Keratinocyte (primary cell): Measurements from ENCODE around the gene TTN. TPM values are rescaled to one million over a fixed set of nuclear protein-coding genes. Genes with fewer than 3 reads are reported as not detected.

Experiments
- DNase-seq: peaks from one replicate; pipeline ENCODE4 v3.0.0-alpha.2; 2011; ENCODE audit warnings: low read depth, missing footprints, low spot score
- FAIRE-seq: peaks from 2 replicates; lab custom pipeline; 2011; peaks lifted over from hg19 to GRCh38; lab: Jason Lieb, UNC
- H2AFZ ChIP-seq: 2 replicates; pipeline ENCODE4 v1.6.0; 2012; ENCODE audit warnings: low read length, control low read depth, inconsistent platforms; ENCODE audit not compliant: control insufficient read depth
- H3K27ac ChIP-seq: 2 replicates; pipeline ENCODE4 v1.5.1; 2011; ENCODE audit warnings: low read length; ENCODE audit not compliant: control insufficient read depth, insufficient read depth
- H3K27me3 ChIP-seq: 3 replicates; pipeline ENCODE4 v1.6.0; 2011; ENCODE audit warnings: low read length; ENCODE audit not compliant: control insufficient read depth, insufficient read depth; ENCODE audit errors: extremely low read depth
- H3K36me3 ChIP-seq, 2 experiments: 2 replicates in 1 of 2; 3 replicates in 1 of 2; pipeline ENCODE4 v1.5.1; 2011; ENCODE audit warnings: low read length in 2 of 2, mild to moderate bottlenecking in 1 of 2; ENCODE audit not compliant: control insufficient read depth in 2 of 2, insufficient read depth in 2 of 2; ENCODE audit errors: extremely low read depth in 1 of 2
- H3K4me1 ChIP-seq: 3 replicates; pipeline ENCODE4 v1.5.1; 2011; ENCODE audit warnings: low read length; ENCODE audit not compliant: control insufficient read depth, insufficient read depth; ENCODE audit errors: extremely low read depth
- H3K4me2 ChIP-seq: 3 replicates; pipeline ENCODE4 v1.6.0; 2011; ENCODE audit warnings: low read depth, low read length; ENCODE audit not compliant: control insufficient read depth, insufficient read depth; ENCODE audit errors: extremely low read depth
- H3K4me3 ChIP-seq, 3 experiments: fragments of 200-600 bp in 1 of 3; sonication (generic) in 1 of 3; 2 replicates in 2 of 3; 3 replicates in 1 of 3; pipeline ENCODE4 v1.5.1; 2011 to 2016; ENCODE audit warnings: low read length in 3 of 3, mild to moderate bottlenecking in 3 of 3, control low read depth in 2 of 3, inconsistent platforms in 1 of 3, low read depth in 1 of 3, mixed read lengths in 1 of 3, mixed run types in 1 of 3, moderate library complexity in 1 of 3; ENCODE audit not compliant: control insufficient read depth in 2 of 3, insufficient read depth in 2 of 3; ENCODE audit errors: extremely low read depth in 1 of 3
- H3K79me2 ChIP-seq: 2 replicates; pipeline ENCODE4 v1.6.0; 2012; ENCODE audit warnings: low read length; ENCODE audit not compliant: control insufficient read depth, insufficient read depth
- H3K9ac ChIP-seq: 3 replicates; pipeline ENCODE4 v1.6.0; 2011; ENCODE audit warnings: low read length; ENCODE audit not compliant: control insufficient read depth, insufficient read depth; ENCODE audit errors: extremely low read depth
- H3K9me1 ChIP-seq: 3 replicates; pipeline ENCODE4 v1.6.0; 2011; ENCODE audit warnings: low read length; ENCODE audit not compliant: control insufficient read depth, insufficient read depth; ENCODE audit errors: extremely low read depth
- H3K9me3 ChIP-seq: 2 replicates; pipeline ENCODE4 v1.5.1; 2012; ENCODE audit warnings: low read depth, low read length; ENCODE audit not compliant: control insufficient read depth
- H4K20me1 ChIP-seq: 3 replicates; pipeline ENCODE4 v1.6.0; 2011; ENCODE audit warnings: low read length; ENCODE audit not compliant: control insufficient read depth, insufficient read depth; ENCODE audit errors: extremely low read depth
- CTCF ChIP-seq, 3 experiments: IDR thresholded peaks in 1 of 3; conservative IDR thresholded peaks in 1 of 3; optimal IDR thresholded peaks in 1 of 3; 2 replicates in 2 of 3; 3 replicates in 1 of 3; pipeline versions ENCODE3 to v1.5.1; 2011; ENCODE audit warnings: low read length in 3 of 3, mild to moderate bottlenecking in 3 of 3, moderate library complexity in 2 of 3, control low read depth in 1 of 3, inconsistent platforms in 1 of 3; ENCODE audit not compliant: insufficient read depth in 2 of 3; ENCODE audit errors: extremely low read depth in 1 of 3
- EZH2 ChIP-seq: IDR thresholded peaks from one replicate; pipeline ENCODE4 v1.6.1; 2012; ENCODE audit warnings: inconsistent platforms, mild to moderate bottlenecking, low read length, moderate library complexity
- dilution Hi-C: fragments of 300-500 bp; cut with MboI; formaldehyde crosslinking; loops from one replicate; pipeline ENCODE4 v1.7.0; 2020; ENCODE audit warnings: low sequenced_read_pairs; ENCODE audit not compliant: extremely low pct_ligation_motif_present
- polyA plus RNA-seq, 5 experiments: library from polyadenylated mRNA; depleted of rRNA in 3 of 5; stranded (reverse) in 3 of 5; stranded (forward) in 1 of 5; unstranded in 1 of 5; fragments of >200 nt; gene quantifications; 1 replicate in 1 of 5; 2 replicates in 3 of 5; 3 replicates in 1 of 5; pipeline versions ENCODE4 v1.2.1 to v1.2.3, GENCODE V29; 2011 to 2012; ENCODE audit warnings: missing spikeins in 2 of 5, low read depth in 1 of 5, low replicate concordance in 1 of 5

The TTN gene
- polyA plus RNA-seq, 1 donor (not counting 4 experiments of a cell fraction or from before 2014, with no cell fraction given): 0.01 TPM

DNA sequence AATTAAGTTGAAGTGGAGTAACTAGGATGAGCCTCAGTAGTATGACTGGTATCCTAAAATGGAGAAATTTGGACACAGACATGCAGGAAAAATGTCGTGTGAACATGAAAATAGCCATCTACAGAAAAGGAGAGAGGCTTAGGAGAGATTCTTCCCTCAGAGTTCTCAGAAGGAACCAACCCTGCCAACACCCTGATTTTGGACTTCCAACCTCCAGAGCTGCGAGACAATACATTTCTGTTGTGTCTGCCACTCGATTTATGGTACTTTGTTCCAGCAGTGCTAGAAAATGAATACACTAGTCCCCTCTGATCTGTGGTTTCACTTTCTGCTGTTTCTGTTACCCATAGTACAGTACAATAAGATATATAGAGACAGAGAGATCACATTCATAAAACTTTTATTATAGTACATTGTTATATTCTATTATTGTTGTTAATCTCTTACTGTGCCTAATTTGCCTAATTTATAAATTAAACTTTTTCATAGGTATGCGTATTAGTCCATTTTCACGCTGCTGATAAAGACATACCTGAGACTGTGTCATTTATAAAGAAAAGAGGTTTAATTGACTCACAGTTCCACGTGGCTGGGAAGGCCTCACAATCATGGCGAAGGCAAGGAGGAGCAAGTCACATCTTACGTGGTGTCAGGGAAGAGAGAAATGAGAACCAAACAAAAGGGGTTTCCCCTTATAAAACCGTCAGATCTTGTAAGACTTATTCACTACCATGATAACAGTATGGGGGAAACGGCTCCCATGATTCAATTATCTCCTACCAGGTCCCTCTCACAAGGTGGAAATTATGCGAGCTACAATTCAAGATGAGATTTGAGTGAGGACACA lies 285.7 kb downstream of the TTN start:
- Histone ChIP-seq H4K20me1 (no peaks in the 10 kb centered on the region), H3K36me3 (no peaks in the 10 kb centered on the region), H3K9me3 (no peaks in the 10 kb centered on the region), H3K27ac (no peak overlapping the region), H2AFZ (no peak overlapping the region), H3K4me3 (no peak overlapping the region), H3K9ac (no peak overlapping the region), H3K4me2 (no peak overlapping the region), H3K27me3 (no peaks in the 10 kb centered on the region), H3K4me1 (no peaks in the 10 kb centered on the region), H3K79me2 (peaks cover 23% of the 10 kb centered on the region), H3K9me1 (no peaks in the 10 kb centered on the region)
- dilution Hi-C loops: no loop called here
- DNase-seq (no peak), FAIRE-seq (no peak)
- TF ChIP-seq CTCF (optimal IDR thresholded peaks at IDR 0.05 in 1 of 3, IDR thresholded peaks at IDR 0.05 in 1 of 3, conservative IDR thresholded peaks at IDR 0.05 in 1 of 3; ENCODE audit: extremely low read depth in 1 of 3, insufficient read depth in 2 of 3, low read length in 3 of 3) (no peak), EZH2 (no peak)

GRCh38 chr2:178517496-178517895 lies 289.7 kb downstream of the TTN start:
- no peak for FAIRE-seq
- Histone ChIP-seq H3K9ac (no peak overlapping the region), H3K79me2 (no peaks in the 10 kb centered on the region), H3K9me1 (no peaks in the 10 kb centered on the region), H3K9me3 (no peaks in the 10 kb centered on the region), H3K4me2 (no peak overlapping the region), H3K4me3 (no peak overlapping the region), H4K20me1 (no peaks in the 10 kb centered on the region), H3K27me3 (no peaks in the 10 kb centered on the region), H3K4me1 (peaks cover 11% of the 10 kb centered on the region), H3K27ac (no peak overlapping the region), H2AFZ (no peak overlapping the region), H3K36me3 (no peaks in the 10 kb centered on the region)
- DNase-seq: no peak
- no peak for TF ChIP-seq EZH2
- TF ChIP-seq CTCF (optimal IDR thresholded peaks at IDR 0.05 in 1 of 3, IDR thresholded peaks at IDR 0.05 in 1 of 3, conservative IDR thresholded peaks at IDR 0.05 in 1 of 3; ENCODE audit: extremely low read depth in 1 of 3, insufficient read depth in 2 of 3, low read length in 3 of 3): no peak
- dilution Hi-C loops: no loop called here
